A673 (cell line): ENCODE data around the gene UBE2E2. TPM values are rescaled to one million over a fixed set of nuclear protein-coding genes. Genes with fewer than 3 reads are reported as not detected.

Experiments used
- BruUV-seq: library from RNA; stranded (reverse); fragments of 400-500 nt; replicated peaks from 2 replicates; lab custom pipeline; 2021; lab: Mats Ljungman, UMichigan
- CTCF ChIA-PET: fragments of 300-600 bp; sonication (Branson Sonifier 250); formaldehyde crosslinking; loops from one replicate; lab custom pipeline; 2022; ENCODE audit warnings: antibody characterized with exemption; lab: Charles Lee
- POLR2A ChIA-PET: fragments of 300-600 bp; sonication (Branson Sonifier 250); formaldehyde crosslinking; loops from one replicate; lab custom pipeline; 2022; ENCODE audit warnings: antibody characterized with exemption; ENCODE audit not compliant: low non-redundant PET; lab: Charles Lee
- DNase-seq: peaks from one replicate; pipeline ENCODE4 v3.0.0-alpha.2; 2015; ENCODE audit warnings: low spot score
- H3K27ac ChIP-seq: fragments of 200-600 bp; sonication (generic); 2 replicates; pipeline ENCODE4 v1.5.1; 2016; ENCODE audit warnings: mixed run types, low read depth, mild to moderate bottlenecking, mixed read lengths, antibody characterized with exemption, low read length; ENCODE audit not compliant: poor library complexity, severe bottlenecking
- H3K27me3 ChIP-seq: fragments of 200-600 bp; sonication (generic); replicated peaks from 2 replicates; pipeline ENCODE4 v1.6.1; 2017; ENCODE audit warnings: mixed run types, low read depth, mild to moderate bottlenecking, mixed read lengths, antibody characterized with exemption, low read length; ENCODE audit not compliant: insufficient read depth, poor library complexity
- H3K36me3 ChIP-seq: fragments of 200-600 bp; sonication (generic); 2 replicates; pipeline ENCODE4 v1.6.1; 2016; ENCODE audit warnings: mixed run types, mild to moderate bottlenecking, mixed read lengths, antibody characterized with exemption, low read length; ENCODE audit not compliant: insufficient read depth, poor library complexity, severe bottlenecking
- H3K4me1 ChIP-seq: fragments of 200-600 bp; sonication (generic); 2 replicates; pipeline ENCODE4 v1.6.1; 2017; ENCODE audit warnings: mixed run types, mild to moderate bottlenecking, mixed read lengths, antibody characterized with exemption, low read length; ENCODE audit not compliant: insufficient read depth, poor library complexity, severe bottlenecking
- H3K4me3 ChIP-seq: fragments of 200-600 bp; sonication (generic); 2 replicates; pipeline ENCODE4 v1.5.1; 2016; ENCODE audit warnings: low read depth, mixed run types, mild to moderate bottlenecking, mixed read lengths, low read length; ENCODE audit not compliant: poor library complexity, severe bottlenecking
- H3K9me3 ChIP-seq: fragments of 200-600 bp; sonication (generic); 2 replicates; pipeline ENCODE4 v1.6.1; 2016; ENCODE audit warnings: mixed run types, low read depth, mild to moderate bottlenecking, mixed read lengths, antibody characterized with exemption, low read length; ENCODE audit not compliant: poor library complexity, severe bottlenecking
- EZH2 ChIP-seq: fragments of 200-600 bp; sonication (generic); IDR thresholded peaks from 2 replicates; pipeline ENCODE4 v1.6.1; 2017; ENCODE audit warnings: borderline replicate concordance, low read depth, mild to moderate bottlenecking, mixed read lengths, antibody characterized with exemption, low read length; ENCODE audit not compliant: poor library complexity, severe bottlenecking
- intact Hi-C: fragments of 100-400 bp; cut with micrococcal nuclease; formaldehyde crosslinking; loops from one replicate; pipeline ENCODE4 v1.10.0; 2022; ENCODE audit not compliant: unreplicated experiment
- total RNA-seq: library from RNA; stranded (reverse); gene quantifications from 2 replicates; pipeline ENCODE4 v1.2.3, GENCODE V29; 2021
- TF ChIP-seq, protein P1 (sequence below): fragments of 300-800, 200-600 bp; sonication (generic); conservative IDR thresholded peaks from 2 replicates; pipeline ENCODE4 v1.5.1; 2017; ENCODE audit warnings: low read depth, mild to moderate bottlenecking, antibody characterized with exemption, low read length, moderate library complexity, mixed read lengths

UBE2E2 gene
- total RNA-seq, 1 experiment from 2014 or later: 2.0 TPM

DNA sequence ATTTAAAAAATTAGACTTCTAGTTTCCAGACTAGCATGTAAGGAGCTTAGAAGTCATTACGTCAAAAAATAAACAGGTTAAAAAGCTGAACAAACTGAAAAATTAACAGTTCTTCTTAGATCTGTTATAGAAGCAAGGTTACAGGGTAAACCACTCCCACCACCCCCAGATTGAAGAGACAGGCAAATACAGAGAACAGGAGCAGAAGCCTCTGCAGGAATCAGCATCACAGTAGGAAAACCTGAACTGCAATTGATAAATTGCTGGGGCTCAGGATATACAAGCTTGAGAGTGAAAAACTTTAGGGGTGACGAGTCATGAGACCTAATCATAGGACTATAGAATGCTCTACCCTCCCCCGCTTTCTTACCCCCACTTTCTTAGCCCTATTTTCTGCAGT is 222.3 kb downstream of the UBE2E2 start:
- H3K27ac ChIP-seq: no peak overlapping the region
- POLR2A ChIA-PET: no interaction called here

DNA sequence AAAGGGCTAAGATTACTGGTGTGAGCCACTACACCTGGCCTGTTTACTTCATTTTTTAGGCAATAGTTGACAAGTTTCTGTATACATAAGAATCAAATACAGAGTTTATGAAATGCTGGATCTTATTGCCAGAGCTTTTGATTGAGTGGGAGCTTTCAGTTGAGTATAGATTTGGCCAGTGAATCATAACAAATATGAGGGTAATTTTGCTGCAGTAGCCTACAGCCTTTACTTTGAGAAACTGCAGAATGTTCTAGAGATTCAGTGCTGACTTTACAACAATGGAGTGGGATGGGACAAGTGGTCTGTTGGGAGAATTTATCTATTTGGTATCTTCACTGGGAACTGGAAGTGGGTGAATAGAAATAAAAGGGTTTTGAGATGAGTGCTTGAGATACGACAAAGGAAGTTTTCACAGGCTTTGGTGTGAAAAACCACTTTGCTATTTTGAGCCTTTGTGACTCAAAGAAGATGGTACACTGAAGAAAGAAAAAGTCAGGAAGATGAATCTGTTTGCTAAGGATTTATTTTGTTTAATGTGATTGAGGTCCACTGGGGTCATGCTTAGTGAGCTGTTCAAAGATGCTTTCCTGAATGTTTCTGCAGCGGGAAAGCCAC is 227.8 kb downstream of the UBE2E2 start:
- Histone ChIP-seq H3K9me3 (no peaks in the 10 kb centered on the region), H3K4me3 (no peak overlapping the region), H3K4me1 (no peaks in the 10 kb centered on the region), H3K36me3 (no peaks in the 10 kb centered on the region), H3K27me3 (peaks cover 13% of the 10 kb centered on the region), H3K27ac (no peak overlapping the region)
- no TSS peak for BruUV-seq
- no peak for DNase-seq
- intact Hi-C loops: no loop called here
- TF ChIP-seq EZH2: no peak
- TF ChIP-seq, protein P1, sequence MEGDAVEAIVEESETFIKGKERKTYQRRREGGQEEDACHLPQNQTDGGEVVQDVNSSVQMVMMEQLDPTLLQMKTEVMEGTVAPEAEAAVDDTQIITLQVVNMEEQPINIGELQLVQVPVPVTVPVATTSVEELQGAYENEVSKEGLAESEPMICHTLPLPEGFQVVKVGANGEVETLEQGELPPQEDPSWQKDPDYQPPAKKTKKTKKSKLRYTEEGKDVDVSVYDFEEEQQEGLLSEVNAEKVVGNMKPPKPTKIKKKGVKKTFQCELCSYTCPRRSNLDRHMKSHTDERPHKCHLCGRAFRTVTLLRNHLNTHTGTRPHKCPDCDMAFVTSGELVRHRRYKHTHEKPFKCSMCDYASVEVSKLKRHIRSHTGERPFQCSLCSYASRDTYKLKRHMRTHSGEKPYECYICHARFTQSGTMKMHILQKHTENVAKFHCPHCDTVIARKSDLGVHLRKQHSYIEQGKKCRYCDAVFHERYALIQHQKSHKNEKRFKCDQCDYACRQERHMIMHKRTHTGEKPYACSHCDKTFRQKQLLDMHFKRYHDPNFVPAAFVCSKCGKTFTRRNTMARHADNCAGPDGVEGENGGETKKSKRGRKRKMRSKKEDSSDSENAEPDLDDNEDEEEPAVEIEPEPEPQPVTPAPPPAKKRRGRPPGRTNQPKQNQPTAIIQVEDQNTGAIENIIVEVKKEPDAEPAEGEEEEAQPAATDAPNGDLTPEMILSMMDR: no peak
- ChIA-PET CTCF (no interaction called here), POLR2A (no interaction called here)

More for the DNA sequence above, 222.3 kb downstream of the UBE2E2 start:
- TF ChIP-seq EZH2: no peak
- TF ChIP-seq, protein P1: no peak
- Histone ChIP-seq H3K4me1 (no peaks in the 10 kb centered on the region), H3K9me3 (no peaks in the 10 kb centered on the region), H3K27me3 (no peaks in the 10 kb centered on the region), H3K36me3 (no peaks in the 10 kb centered on the region), H3K4me3 (no peak overlapping the region)
- CTCF ChIA-PET: no interaction called here
- DNase-seq: no peak
- intact Hi-C loops: no loop called here
- BruUV-seq: no TSS peak

DNA sequence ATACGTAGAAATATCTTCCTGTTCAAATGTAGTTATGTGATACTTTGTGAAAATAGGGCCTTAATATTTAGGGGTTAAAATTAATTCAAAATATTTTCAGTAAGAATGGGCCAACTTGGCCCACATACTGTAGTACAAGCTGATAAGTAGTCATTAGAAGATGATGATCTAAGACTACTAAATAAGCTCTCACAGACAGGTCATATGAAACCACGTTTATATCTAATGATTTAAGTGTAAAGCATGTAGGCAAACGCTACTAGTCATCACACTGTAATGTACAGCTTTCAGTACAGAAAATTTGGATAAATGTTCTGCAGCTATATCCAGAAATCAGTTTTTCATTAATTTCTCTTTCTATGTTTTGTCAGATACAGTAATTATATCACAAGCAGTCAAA is 228.6 kb downstream of the UBE2E2 start:
- Histone ChIP-seq H3K9me3 (no peaks in the 10 kb centered on the region), H3K27ac (no peak overlapping the region), H3K36me3 (no peaks in the 10 kb centered on the region), H3K4me1 (no peaks in the 10 kb centered on the region), H3K4me3 (no peak overlapping the region), H3K27me3 (peaks cover 13% of the 10 kb centered on the region)
- intact Hi-C loops: no loop called here
- no TSS peak for BruUV-seq
- TF ChIP-seq, protein P1: no peak
- no peak for TF ChIP-seq EZH2
- CTCF ChIA-PET: no interaction called here
- POLR2A ChIA-PET: no interaction called here
- DNase-seq: no peak
